Non-pigmented ciliary epithelial cell (primary cell): ENCODE results near the gene MDFIC.

Experiments used
- DNase-seq: peaks from one replicate; pipeline ENCODE4 v3.0.0-alpha.2; 2010; ENCODE audit warnings: low read depth

MDFIC gene

GRCh38 chr7:115040057-115040456, 118.2 kb downstream of the MDFIC start:
- no peak for DNase-seq

- no peak for DNase-seq
These were observed 118.6 kb downstream of the MDFIC start for GRCh38 chr7:115040495-115040894.

- DNase-seq = no peak
These were observed 120.7 kb downstream of the MDFIC start for GRCh38 chr7:115042596-115042995.

GRCh38 chr7:115043605-115044004, 121.7 kb downstream of the MDFIC start:
- no peak for DNase-seq

GRCh38 chr7:115044224-115044623, 122.3 kb downstream of the MDFIC start:
- DNase-seq = no peak

GRCh38 chr7:115047958-115048720, 126.2 kb downstream of the MDFIC start:
- peak; percentile 15 for DNase-seq

GRCh38 chr7:115052706-115053105, 130.8 kb downstream of the MDFIC start:
- DNase-seq = no peak

GRCh38 chr7:115054478-115055065, 132.7 kb downstream of the MDFIC start:
- no peak for DNase-seq

- DNase-seq = no peak
These were observed 134.1 kb downstream of the MDFIC start for GRCh38 chr7:115056019-115056418.

- no peak for DNase-seq
These were observed 136.8 kb downstream of the MDFIC start for GRCh38 chr7:115058726-115059125.

GRCh38 chr7:115059321-115059720, 137.4 kb downstream of the MDFIC start:
- no peak for DNase-seq

- DNase-seq = no peak
These were observed 138.4 kb downstream of the MDFIC start for GRCh38 chr7:115060095-115060870.

- no peak for DNase-seq
These were observed 144.2 kb downstream of the MDFIC start for GRCh38 chr7:115066050-115066449.

GRCh38 chr7:115066634-115067033, 144.7 kb downstream of the MDFIC start:
- DNase-seq = no peak

GRCh38 chr7:115068220-115068619, 146.3 kb downstream of the MDFIC start:
- no peak for DNase-seq
